Progenitor cell of endocrine pancreas (in vitro differentiated cells): ENCODE measurements around the gene LRRC3. TPM values are rescaled to one million over a fixed set of nuclear protein-coding genes. Genes with fewer than 3 reads are reported as not detected.
"Not testable (repeated sequence)": the region's sequence is repeated elsewhere in the genome, so short reads cannot be mapped to it uniquely, and the experiment has no call there.

Experiments
- DNase-seq: peaks from one replicate; pipeline ENCODE4 v3.0.0; 2021; ENCODE audit warnings: low spot score; ENCODE audit not compliant: unreplicated experiment
- H3K27ac Mint-ChIP-seq: 2 replicates; pipeline ENCODE4 v1.8.0; 2021; ENCODE audit warnings: mild to moderate bottlenecking, moderate library complexity, mixed read lengths
- H3K27me3 Mint-ChIP-seq: 2 replicates; pipeline ENCODE4 v1.8.0; 2021; ENCODE audit warnings: mixed read lengths
- H3K36me3 Mint-ChIP-seq: 2 replicates; pipeline ENCODE4 v1.8.0; 2022; ENCODE audit warnings: mixed read lengths; ENCODE audit not compliant: insufficient read depth
- H3K4me1 Mint-ChIP-seq: 2 replicates; pipeline ENCODE4 v1.8.0; 2021; ENCODE audit warnings: low read depth, mixed read lengths
- H3K4me3 Mint-ChIP-seq: 2 replicates; pipeline ENCODE4 v1.8.0; 2021; ENCODE audit warnings: low read depth, mild to moderate bottlenecking, moderate library complexity, mixed read lengths
- H3K9me3 Mint-ChIP-seq: 2 replicates; pipeline ENCODE4 v1.8.0; 2021; ENCODE audit warnings: low read depth, mixed read lengths
- total RNA-seq: library from RNA; stranded (reverse); gene quantifications from 2 replicates; pipeline ENCODE4 v1.2.1, GENCODE V29; 2021
- TF ChIP-seq, protein P1 (sequence below): fragments of 200-600 bp; sonication (generic); IDR thresholded peaks from one replicate; pipeline ENCODE4 v1.5.0; 2021; ENCODE audit warnings: antibody characterized with exemption, mild to moderate bottlenecking; ENCODE audit not compliant: unreplicated experiment

The LRRC3 gene
- total RNA-seq, 1 donor from 2014 or later: 5.1 TPM

- H3K27ac Mint-ChIP-seq: no peak overlapping the region
- TF ChIP-seq, protein P1, sequence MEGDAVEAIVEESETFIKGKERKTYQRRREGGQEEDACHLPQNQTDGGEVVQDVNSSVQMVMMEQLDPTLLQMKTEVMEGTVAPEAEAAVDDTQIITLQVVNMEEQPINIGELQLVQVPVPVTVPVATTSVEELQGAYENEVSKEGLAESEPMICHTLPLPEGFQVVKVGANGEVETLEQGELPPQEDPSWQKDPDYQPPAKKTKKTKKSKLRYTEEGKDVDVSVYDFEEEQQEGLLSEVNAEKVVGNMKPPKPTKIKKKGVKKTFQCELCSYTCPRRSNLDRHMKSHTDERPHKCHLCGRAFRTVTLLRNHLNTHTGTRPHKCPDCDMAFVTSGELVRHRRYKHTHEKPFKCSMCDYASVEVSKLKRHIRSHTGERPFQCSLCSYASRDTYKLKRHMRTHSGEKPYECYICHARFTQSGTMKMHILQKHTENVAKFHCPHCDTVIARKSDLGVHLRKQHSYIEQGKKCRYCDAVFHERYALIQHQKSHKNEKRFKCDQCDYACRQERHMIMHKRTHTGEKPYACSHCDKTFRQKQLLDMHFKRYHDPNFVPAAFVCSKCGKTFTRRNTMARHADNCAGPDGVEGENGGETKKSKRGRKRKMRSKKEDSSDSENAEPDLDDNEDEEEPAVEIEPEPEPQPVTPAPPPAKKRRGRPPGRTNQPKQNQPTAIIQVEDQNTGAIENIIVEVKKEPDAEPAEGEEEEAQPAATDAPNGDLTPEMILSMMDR: no peak
- H3K9me3 Mint-ChIP-seq: peaks cover 8% of the 10 kb centered on the region
- peaks cover 14% of the 10 kb centered on the region for H3K27me3 Mint-ChIP-seq
- no peak for DNase-seq
- no peaks in the 10 kb centered on the region for H3K4me1 Mint-ChIP-seq
- H3K36me3 Mint-ChIP-seq: no peaks in the 10 kb centered on the region
- H3K4me3 Mint-ChIP-seq: no peak overlapping the region
These were observed 41.6 kb upstream of the LRRC3 start for GRCh38 chr21:44413566-44414290.

- Mint-ChIP-seq H3K36me3 (no peaks in the 10 kb centered on the region), H3K27ac (no peak overlapping the region), H3K27me3 (peaks cover 14% of the 10 kb centered on the region), H3K4me1 (no peaks in the 10 kb centered on the region), H3K4me3 (no peak overlapping the region), H3K9me3 (peaks cover 5% of the 10 kb centered on the region)
- peak; percentile 3 for DNase-seq
- TF ChIP-seq, protein P1: no peak
These were observed 40.8 kb upstream of the LRRC3 start for GRCh38 chr21:44414291-44415072.

- H3K27ac Mint-ChIP-seq: no peak overlapping the region
- peaks cover 14% of the 10 kb centered on the region for H3K27me3 Mint-ChIP-seq
- no peaks in the 10 kb centered on the region for H3K4me1 Mint-ChIP-seq
- peaks cover 8% of the 10 kb centered on the region for H3K9me3 Mint-ChIP-seq
- DNase-seq: no peak
- no peak overlapping the region for H3K4me3 Mint-ChIP-seq
- H3K36me3 Mint-ChIP-seq: no peaks in the 10 kb centered on the region
- TF ChIP-seq, protein P1: no peak
These were observed 40.0 kb upstream of the LRRC3 start for GRCh38 chr21:44415073-44416025.

GRCh38 chr21:44416193-44416592, 39.1 kb upstream of the LRRC3 start:
- H3K36me3 Mint-ChIP-seq: no peaks in the 10 kb centered on the region
- no peaks in the 10 kb centered on the region for H3K4me1 Mint-ChIP-seq
- TF ChIP-seq, protein P1: no peak
- peaks cover 8% of the 10 kb centered on the region for H3K9me3 Mint-ChIP-seq
- no peak overlapping the region for H3K4me3 Mint-ChIP-seq
- peaks cover 14% of the 10 kb centered on the region for H3K27me3 Mint-ChIP-seq
- no peak for DNase-seq
- no peak overlapping the region for H3K27ac Mint-ChIP-seq

DNA sequence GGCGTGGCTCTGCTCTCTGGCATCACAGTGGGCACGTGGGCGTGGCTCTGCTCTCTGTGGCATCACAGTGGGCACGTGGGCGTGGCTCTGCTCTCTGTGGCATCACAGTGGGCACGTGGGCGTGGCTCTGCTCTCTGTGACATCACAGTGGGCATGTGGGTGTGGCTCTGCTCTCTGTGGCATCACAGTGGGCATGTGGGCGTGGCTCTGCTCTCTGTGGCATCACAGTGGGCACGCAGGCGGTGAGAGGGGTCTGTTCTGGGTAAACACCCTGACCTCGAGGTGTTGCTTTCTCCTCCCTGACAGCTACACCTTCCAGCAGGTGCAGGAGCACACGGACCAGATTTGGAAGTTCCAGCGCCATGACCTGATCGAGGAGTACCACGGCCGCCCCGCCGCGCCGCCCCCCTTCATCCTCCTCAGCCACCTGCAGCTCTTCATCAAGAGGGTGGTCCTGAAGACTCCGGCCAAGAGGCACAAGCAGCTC, 37.6 kb upstream of the LRRC3 start:
- H3K27me3 Mint-ChIP-seq, H3K27ac Mint-ChIP-seq, H3K9me3 Mint-ChIP-seq, H3K36me3 Mint-ChIP-seq, H3K4me3 Mint-ChIP-seq, DNase-seq, H3K4me1 Mint-ChIP-seq: not testable (repeated sequence)
